GM12864 (cell line): Measurements from ENCODE around the gene SMG6.

Experiments used
- DNase-seq: peaks from one replicate; pipeline ENCODE4 v3.0.0-alpha.2; 2011; ENCODE audit warnings: low read depth
- H3K4me3 ChIP-seq: 2 replicates; pipeline ENCODE4 v1.5.1; 2011; ENCODE audit warnings: mild to moderate bottlenecking, low read depth, low read length, control low read depth
- TF ChIP-seq, protein P1 (sequence below): IDR thresholded peaks from 2 replicates; pipeline ENCODE4 v1.5.1; 2011; ENCODE audit warnings: low read depth, mild to moderate bottlenecking, moderate library complexity, low read length, control low read depth, inconsistent platforms; ENCODE audit errors: missing control alignments

SMG6 gene

DNA sequence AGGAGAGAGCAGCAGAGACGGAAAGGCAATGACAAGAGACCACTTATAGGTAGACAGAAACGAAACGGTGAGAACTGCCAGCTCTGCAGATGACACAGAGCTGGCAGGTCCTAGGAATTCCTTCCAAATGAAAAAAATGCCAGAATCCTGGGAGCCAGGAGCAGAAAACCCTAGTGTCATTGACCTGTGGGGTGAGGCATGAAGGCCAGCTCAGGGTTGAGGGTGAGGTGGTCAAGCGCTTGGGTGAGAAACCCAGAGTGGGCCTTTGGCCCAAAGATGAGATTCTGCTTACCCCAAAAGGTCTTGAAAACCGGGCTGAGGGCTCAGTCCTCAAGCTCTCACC, 239.5 kb downstream of the SMG6 start:
- H3K4me3 ChIP-seq: no peak overlapping the region
- DNase-seq: no peak
- TF ChIP-seq, protein P1, sequence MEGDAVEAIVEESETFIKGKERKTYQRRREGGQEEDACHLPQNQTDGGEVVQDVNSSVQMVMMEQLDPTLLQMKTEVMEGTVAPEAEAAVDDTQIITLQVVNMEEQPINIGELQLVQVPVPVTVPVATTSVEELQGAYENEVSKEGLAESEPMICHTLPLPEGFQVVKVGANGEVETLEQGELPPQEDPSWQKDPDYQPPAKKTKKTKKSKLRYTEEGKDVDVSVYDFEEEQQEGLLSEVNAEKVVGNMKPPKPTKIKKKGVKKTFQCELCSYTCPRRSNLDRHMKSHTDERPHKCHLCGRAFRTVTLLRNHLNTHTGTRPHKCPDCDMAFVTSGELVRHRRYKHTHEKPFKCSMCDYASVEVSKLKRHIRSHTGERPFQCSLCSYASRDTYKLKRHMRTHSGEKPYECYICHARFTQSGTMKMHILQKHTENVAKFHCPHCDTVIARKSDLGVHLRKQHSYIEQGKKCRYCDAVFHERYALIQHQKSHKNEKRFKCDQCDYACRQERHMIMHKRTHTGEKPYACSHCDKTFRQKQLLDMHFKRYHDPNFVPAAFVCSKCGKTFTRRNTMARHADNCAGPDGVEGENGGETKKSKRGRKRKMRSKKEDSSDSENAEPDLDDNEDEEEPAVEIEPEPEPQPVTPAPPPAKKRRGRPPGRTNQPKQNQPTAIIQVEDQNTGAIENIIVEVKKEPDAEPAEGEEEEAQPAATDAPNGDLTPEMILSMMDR: no peak

- TF ChIP-seq, protein P1: no peak
- no peak overlapping the region for H3K4me3 ChIP-seq
- DNase-seq: no peak
Observed at GRCh38 chr17:2063261-2064146, 240.1 kb downstream of the SMG6 start.

GRCh38 chr17:2062571-2063183, 240.9 kb downstream of the SMG6 start:
- no peak for DNase-seq
- TF ChIP-seq, protein P1: no peak
- H3K4me3 ChIP-seq: no peak overlapping the region

DNA sequence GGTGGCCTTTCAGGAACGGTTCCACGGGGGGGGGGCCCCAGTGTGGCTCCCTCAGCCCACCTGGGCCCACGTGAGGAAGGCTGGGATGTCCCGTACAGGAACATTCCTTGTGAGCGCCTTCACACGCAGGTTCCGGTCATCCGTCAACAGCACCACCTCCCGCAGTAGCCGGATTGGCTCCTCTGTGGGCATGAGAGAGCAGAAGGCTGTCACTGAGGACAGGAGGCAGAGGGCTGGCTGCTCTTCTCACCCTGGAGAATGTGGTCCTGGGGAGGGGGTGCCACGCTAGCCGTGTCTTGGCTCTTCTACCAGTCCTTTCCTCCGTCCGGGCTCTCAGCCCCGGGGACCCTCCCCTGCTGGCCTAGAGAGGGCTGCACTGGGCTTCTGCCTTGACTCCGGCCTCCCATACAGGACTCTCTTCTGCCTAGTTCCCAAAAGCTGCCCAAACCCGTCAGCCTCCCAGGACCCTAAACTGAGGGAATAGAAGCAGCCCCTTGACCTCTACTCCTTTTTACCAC, 242.1 kb downstream of the SMG6 start:
- no peak for DNase-seq
- TF ChIP-seq, protein P1: no peak
- H3K4me3 ChIP-seq: no peak overlapping the region

GRCh38 chr17:2060681-2061440, 242.7 kb downstream of the SMG6 start:
- TF ChIP-seq, protein P1: no peak
- H3K4me3 ChIP-seq: no peak overlapping the region
- DNase-seq: no peak

DNA sequence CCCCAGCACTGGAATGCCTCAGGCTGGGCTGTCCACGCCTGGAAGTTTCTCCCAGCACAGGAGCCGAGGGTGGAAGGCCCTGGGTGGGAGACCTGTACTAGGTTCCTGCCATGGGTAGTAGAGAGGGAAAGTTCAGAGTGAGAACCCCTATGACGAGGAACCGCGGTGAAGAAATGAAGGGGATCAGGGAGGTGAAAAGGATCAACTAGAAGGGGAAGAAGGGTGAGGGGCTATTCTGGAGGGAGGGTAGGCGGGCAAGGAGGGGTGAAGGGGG, 243.3 kb downstream of the SMG6 start:
- H3K4me3 ChIP-seq: no peak overlapping the region
- DNase-seq: no peak
- TF ChIP-seq, protein P1: no peak
